Activated gamma-delta T cell treated with Interleukin-2 at 50 U/mL for 16 hours (primary cell): Measurements from ENCODE around the gene SMIM44.
"Not testable (repeated sequence)": the region's sequence is repeated elsewhere in the genome, so short reads cannot be mapped to it uniquely, and the experiment has no call there.

Source experiments
- DNase-seq: peaks from one replicate; pipeline ENCODE4 v3.0.0-alpha.2; 2020

The SMIM44 gene

DNA sequence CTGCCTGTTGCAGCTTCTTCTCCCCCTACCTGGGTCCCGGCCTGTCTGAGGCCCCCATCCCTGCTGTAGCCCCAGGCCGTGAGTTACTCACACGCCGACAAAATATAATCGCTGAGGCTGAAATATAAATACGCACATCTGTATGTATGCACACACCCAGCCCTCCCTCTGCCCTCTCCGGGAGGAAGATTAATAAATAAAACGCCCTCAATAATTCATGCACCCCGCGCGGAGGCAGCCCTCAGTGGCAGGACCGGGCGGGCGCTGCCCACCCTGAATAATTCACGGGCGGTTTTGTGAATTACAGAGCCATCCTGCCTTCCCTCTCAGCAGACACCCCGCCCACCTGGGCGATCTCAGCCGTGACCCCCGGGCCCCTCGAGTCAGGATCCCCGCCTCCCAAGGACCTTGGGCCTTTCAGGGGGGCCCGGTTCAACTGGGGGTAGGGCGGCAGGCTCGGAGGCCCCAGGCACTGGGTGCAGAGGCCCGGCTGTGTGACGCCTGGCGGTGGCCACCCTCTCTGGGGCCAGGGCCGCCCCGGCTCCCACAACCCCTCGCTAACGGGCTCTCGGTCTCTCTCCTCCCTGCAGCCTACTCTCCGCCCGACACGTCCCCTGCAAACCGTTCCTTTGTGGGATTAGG, 27.2 kb downstream of the SMIM44 start:
- DNase-seq: no peak

GRCh38 chr19:3455393-3455955, 27.8 kb downstream of the SMIM44 start:
- DNase-seq: no peak

DNA sequence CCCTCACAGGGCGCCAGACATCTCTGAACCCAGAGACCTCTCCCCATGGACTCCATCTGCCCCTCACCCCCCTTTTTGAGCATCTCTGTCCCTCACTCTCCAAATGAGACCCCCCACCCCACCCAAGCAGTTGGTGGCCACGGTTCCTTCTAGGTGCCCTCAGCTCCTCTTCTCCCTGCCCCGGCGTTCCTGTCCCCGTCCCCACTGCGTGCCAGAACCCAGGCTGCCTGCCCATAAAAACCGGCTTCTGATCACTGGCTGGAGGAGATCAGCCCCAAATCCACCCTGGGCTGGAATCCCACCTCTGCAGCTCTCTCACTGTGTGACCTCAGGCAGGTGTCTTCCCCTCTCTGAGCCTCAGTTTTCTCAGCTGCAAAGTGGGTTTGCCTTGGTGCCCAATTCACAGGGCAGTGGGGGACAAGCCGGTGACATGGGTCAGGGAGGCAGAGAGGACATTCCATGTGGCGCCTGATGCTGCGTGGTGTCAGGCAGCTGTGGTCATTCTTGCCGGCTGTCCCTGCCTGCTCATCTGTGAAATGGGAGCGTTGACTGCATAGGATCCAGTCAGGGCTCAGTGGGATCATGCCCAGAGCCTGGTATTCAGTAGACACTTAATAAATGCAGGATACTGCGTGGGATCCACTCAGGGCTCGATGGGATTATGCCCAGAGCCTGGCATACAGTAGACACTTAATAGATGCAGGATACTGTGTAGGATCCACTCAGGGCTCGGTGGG, 28.4 kb downstream of the SMIM44 start:
- DNase-seq: no peak

DNA sequence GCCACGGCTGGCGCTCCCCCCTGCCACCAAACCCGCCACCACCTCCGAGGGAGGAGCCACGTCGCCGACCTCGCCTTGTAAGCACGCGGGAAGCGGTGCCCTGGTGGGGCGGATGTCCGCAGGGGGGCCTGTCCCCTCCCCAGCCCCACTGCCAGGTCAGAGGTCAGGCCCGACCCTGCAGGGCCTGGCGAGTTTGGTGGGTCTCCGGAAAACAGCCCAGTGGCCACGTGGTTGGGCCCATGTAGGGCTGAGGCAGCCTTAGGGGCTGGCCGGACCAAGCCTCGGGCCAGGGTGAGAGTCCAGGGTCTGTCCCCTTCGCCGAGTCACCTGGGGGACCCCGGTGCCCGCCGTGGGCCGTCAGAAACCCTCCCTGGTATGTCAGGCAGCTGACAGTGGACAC, 29.4 kb downstream of the SMIM44 start:
- DNase-seq: no peak

DNA sequence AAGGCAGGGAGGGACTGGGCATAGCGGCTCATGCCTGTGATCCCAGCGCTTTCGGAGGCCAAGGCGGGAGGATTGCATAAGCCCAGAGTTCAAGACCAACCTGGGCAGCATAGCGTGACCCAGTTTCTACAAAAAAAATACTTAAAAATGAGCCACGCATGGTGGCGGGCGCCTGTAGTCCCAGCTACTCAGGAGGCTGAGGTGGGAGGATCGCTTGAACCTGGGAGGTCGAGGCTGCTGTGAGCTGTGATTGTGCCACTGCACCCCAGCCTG, 30.4 kb downstream of the SMIM44 start:
- not testable (repeated sequence) for DNase-seq

GRCh38 chr19:3452171-3452941, 30.9 kb downstream of the SMIM44 start:
- DNase-seq: no peak

GRCh38 chr19:3451451-3451866, 31.8 kb downstream of the SMIM44 start:
- no peak for DNase-seq

DNA sequence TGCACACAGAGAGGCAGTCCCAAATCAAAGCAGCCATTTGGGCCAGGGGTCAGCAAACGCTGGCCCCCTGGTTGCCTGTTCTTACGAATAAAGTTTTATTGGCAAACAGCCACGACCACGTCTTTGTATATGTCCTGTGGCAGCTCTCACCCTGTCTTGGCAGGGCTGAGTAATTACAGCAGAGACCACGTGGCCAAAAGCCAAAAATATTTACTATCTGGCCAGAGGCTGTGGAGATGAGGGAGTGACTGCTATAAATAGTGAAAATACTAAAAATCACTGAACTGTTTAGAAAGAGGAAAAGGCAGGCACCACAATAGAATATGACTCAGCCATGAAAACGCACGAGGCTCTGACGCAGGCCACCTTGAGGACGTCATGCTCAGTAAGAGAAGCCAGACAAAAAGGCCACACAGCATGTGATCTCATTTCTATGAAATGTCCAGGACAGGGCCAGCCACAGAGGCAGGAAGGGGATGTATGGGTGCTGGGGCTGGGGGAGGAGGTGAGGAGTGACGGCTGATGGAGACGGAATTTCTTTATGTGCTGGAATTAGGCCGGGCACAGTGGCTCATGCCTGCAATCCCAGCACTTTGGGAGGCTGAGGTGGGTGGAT, 32.3 kb downstream of the SMIM44 start:
- no peak for DNase-seq

DNA sequence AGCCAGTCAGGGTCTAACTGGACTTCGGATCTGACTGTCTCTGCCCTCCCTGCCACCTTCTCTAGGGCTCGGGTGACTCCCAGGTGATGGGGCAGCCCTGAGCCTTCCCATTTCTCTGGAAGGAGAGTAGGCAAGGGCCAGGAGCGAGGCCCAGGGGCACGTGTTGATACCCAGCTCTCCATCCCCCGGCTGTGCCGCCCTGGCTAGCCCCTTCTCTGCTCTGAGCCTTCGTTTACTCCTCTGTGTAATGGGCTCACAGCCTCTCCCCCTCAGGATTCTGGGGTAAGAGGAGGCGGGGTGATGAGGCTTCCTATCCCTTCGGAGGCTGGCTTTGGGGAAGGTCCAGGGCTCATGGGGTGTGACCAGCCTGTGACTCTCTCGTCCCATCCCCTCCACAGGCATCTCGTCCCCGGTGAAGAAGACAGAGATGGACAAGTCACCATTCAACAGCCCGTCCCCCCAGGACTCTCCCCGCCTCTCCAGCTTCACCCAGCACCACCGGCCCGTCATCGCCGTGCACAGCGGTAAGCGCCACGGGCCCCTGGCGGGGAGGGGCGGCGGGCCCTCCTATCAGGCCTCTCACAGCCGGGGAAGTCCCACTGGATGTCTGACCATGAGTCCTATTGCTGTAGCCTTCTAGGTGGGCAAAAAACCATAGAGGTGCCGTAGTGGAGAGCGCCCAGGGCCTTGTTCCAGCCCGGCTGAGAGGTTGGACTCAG, 34.5 kb downstream of the SMIM44 start:
- DNase-seq: no peak

DNA sequence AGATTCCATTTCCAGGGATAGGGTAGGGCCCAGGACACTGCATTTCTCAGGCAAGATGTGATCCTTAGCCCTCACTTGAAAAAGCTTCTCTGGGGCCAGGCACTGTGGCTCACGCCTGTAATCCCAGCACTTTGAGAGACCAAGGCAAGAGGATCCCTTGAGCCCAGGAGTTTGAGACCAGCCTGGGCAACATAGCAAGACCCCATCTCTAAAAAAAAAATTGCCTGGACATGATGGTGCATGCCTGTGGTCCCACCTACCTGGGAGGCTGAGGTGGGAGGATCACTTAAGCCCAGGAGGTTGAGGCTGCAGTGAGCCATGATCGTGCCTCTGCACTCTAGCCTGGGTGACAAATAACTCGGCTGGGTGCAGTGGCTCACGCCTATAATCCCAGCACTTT, 36.6 kb downstream of the SMIM44 start:
- DNase-seq: not testable (repeated sequence)

DNA sequence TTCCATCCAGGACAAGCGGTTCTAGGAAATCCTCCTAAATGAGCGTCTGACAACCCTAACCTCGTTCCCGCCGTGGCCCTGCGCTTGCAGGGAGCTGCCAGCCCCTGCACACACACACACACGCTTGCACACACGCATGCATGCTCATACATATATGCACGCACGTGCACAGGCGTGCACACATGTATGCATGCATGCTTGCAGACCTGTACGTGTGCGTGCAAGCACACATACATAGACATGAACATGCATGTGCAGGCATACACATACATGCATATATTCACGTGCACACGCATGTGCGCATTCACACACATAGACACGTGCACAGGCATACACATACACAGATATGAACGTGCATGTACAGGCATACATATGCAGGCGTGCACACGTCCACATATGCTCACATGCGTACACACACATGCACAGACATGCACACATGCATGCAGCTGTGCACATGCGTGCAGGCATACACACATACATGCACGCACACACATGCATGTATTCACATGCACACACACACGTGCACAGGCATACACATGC, 38.5 kb downstream of the SMIM44 start:
- no peak for DNase-seq

- no peak for DNase-seq
Measured at GRCh38 chr19:3443840-3444694, 39.2 kb downstream of the SMIM44 start.

- no peak for DNase-seq
Measured at GRCh38 chr19:3442487-3443071, 40.7 kb downstream of the SMIM44 start.

DNA sequence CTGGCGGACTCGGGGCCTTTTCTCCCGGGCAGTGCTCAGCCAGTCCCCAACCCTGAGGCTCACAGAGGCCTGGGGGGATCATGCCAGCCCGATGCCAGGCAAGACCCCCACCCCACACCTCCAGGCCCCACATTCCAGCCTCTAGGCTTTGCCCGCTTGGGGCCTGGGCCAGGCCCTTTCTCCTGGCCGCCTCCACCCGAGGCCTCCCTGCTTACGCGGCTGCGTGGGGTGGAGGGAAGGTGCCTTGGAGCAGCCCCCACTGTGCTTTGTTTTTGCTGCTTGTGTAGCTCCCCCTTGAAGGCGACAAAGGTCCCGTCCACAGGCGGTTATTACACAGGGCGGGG, 41.3 kb downstream of the SMIM44 start:
- DNase-seq: no peak

DNA sequence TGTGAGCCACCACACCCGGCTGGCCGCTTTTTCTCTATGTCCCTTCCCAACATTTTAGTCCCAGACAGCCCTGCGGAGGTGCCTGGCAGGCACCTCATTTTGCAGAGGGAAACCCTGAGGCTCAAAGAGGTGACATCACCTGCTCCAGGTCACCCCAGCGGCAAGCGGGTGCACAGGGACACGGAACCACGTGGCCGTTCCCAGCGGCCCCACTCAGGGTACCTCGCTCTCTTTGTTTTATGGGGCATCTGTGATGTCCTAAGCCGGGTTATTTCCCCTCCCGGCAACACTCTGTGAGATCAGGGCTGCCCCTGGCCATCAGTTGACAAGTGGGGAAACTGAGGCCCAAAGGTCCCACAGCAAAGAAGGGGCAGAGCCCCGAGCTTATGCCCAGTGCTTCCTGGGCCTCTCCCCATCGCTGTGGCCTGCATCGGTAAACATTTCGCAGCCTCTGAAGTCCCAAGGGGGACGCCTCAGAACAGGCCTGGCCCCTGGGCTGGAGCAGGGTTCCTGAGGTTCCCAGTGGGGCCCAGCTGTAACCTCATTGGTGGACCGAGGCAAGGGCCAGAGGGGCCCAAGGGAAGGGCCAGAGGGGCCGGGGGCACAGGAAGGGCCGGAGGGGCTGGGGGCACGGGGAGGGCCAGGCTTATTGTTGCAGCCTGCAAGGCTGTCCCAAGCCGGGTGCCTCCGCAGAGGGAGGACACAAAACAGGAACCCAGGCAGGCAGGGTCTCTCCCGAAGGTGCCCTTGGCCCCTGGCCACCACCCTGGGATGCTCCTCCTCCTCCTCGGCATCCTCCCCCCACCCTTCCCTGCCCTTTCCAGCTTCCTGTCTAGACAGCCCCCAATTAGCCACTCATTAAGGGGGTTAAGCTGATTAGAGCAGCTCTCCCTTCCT, 41.9 kb downstream of the SMIM44 start:
- DNase-seq: no peak

DNA sequence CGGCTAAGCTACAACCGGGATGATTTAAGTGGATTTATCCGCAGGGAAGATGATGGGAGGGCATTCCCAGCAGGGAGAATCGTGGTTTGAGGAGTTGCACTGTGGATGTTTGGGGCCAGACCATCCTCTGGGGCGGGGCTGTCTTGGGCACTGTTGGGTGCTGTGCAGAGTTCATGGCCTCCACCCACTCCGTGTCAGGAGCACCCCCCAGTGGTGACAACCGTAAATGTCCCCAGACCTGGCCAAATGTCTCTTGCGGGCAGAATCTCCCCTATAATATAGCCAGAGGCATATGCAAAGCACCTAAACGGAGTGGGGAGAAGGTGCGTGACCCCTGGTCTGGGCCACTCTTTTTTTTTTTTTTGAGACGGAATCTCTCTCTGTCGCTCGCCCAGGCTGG, 43.2 kb downstream of the SMIM44 start:
- peak; percentile 45 for DNase-seq

DNA sequence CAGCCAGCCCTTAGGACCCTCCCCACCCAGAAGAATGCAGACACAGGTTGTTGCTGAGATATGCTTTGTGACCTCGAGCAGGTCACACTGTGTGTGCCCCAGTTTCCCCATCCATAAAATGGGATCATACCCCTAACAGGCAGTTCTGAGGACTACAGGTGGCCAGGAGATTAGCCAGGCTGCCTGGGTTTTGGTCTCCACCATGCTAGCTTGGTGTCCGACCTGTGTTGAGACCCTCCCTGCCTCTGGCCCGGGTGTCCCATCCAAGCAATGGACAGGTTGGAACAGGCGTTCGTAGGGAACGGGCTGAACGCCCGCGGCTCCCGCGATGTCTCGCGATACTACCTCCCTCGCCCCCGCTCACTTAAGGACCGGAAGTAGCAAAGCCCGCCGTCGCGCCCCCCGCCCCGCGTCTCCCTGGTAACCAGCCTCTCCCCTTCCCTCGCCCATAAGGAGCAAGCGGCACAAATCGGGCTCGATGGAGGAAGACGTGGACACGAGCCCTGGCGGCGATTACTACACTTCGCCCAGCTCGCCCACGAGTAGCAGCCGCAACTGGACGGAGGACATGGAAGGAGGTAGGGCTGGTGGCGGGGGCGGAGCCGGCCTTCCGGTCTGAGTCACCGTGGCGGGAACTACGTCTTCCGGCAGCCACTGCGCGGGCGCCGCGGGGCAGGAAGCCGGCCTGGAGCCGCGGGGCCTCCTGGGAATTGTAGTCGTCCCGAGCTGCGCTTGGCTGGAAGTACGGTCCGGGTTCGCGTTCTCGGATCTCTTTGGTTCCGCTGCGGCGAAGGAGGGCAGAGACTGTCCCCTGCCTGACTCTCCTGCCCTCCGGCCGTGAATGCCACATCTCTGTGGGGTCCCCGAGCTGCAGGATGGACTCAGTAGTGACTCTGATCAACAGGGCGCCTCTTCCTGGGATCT, 48.3 kb downstream of the SMIM44 start:
- DNase-seq: peak; percentile 93

GRCh38 chr19:3433805-3434540, 49.3 kb downstream of the SMIM44 start:
- DNase-seq: no peak
